HG03469 (cell line): ENCODE measurements around the gene SCGB1C2.

Experiments
- ATAC-seq: cut with Tn5 transposase; IDR thresholded peaks from one replicate; pipeline ENCODE4 v1.9.1; 2021; ENCODE audit warnings: mild to moderate bottlenecking, moderate library complexity, moderate number of reproducible peaks; ENCODE audit not compliant: unreplicated experiment

Gene SCGB1C2

DNA sequence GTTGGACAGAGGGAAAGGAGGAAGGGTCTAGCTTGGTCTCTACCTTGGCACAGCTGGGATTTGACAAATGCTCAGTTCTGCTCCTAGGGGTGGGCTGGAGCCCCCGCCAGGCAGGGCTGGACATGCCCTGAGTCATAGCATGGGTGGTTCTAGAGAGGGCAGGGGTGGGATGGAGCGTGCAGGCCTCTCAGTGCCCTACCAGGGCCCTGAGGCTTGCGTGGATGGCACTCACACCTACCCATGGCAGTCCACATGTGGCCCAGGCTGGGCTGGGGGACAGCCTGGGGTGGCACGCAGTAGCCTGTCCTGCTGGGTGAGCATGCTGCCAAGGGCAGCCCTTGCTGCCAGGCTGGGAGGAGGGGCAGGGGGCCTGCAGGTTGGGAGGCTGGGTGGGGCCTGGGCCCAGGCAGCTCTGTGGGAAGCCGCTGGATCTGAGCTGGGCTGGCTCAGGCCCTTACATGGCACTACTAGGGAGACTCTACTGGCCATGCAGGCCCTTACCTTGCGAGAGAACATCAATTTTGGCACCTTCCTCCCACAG lies 32.8 kb downstream of the SCGB1C2 start:
- no peak for ATAC-seq

DNA sequence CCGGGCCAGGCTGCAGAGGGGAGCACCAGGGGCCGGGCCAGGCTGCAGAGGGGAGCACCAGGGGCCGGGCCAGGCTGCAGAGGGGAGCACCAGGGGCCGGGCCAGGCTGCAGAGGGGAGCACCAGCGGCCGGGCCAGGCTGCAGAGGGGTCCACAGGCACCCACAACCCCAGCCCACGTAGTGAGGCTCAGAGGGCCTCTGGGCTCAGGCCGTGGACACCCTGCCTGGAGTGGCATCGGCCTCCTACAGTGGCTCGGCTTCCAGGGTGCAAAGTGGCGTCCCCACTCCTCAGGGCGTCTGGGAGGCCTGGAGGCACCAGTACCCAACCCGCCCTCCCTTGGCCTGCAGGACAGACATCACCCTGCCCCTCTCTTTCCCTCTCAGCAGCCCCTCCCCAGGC lies 34.5 kb downstream of the SCGB1C2 start:
- no peak for ATAC-seq

DNA sequence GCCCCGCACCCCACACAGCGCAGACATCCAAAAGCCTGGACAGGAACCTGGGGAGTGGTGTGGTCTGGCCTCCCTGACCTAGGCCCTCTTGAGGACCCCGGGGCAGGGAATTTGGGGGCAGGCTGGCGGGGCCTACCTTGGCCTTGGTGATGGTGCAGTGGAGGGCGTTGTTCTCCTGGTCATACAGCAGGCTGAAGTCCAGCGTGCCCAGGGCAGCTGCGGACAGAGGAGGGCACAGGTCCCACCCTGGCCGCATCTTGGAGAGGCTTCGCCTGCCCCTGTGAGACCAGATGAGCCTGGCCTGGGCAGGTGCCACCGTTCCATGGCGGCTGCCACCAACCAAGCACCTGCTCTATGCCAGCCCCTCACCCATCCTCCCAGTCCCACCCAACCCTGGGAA lies 35.0 kb downstream of the SCGB1C2 start:
- no peak for ATAC-seq

DNA sequence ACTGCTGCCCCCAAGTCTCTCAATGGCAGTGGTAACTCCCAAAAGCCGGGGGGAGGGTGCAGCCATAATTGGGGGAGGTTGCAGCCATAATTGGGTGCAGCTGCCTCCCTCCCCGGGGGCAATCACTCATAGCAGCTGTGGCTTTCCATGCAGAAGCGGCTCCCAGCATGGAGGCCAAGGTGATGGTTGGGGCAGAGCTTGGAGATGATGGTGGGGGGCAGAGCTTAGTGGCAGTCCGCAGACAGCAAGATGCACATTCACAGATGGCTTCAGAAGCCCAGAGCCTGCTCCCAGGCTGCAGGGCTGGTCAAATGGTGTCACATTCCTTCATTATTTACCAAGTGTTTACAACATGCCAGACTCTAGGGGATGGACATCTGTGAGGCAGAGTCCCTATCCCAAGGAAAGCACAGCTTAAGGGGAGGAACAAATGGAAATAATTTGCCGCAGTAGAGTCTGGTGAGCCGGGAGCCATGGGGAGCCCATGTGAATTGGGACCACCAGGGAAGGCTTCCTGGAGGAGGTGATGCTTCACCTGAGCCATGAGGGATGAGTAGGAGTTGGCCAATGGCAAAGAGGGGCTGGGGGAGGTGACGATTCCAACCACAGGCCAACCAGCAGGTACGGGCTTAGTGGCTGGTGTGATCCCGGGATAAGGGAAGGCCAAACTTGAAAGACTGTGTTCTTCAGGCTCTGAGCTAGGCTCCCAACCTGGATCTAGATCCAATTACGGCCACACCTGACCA lies 36.0 kb downstream of the SCGB1C2 start:
- ATAC-seq: no peak

DNA sequence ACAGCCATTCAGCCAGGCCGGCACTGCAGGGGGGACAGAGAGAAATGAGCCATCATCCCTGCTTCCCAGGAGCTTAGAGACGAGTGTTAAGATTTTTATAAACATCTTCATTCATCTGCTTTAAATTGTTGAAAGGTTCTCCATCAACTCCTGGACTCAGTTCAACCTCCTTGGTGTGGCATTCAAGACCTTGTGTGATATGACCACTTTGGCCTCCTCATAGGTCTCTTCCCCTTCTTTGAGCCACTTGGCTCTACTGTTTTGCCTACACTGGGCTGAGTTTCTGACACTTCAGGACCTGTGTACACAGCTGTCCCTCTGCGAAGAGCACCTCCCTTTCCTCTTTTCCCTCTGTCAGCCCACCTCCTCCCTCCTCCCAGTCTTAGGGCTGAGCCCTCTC lies 39.8 kb downstream of the SCGB1C2 start:
- no peak for ATAC-seq

DNA sequence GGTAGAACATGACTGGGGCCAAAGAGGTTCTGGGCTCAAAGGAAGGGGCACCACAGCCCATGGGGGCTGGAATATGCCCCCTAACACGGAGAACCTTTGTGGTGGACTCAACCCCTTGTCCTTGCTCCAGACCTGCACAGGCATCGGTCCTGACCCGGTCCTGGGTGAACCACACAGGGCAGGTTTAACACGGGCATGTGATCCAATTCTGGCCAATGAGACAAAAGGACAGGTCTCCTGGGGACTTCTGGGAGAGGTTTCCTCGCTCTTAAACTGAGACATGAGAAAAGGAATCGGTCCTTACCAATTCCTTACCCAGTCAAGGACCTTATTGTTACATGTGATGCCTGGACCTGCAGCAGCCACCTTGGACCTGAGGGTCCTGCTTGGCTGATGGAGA lies 40.4 kb downstream of the SCGB1C2 start:
- no peak for ATAC-seq

DNA sequence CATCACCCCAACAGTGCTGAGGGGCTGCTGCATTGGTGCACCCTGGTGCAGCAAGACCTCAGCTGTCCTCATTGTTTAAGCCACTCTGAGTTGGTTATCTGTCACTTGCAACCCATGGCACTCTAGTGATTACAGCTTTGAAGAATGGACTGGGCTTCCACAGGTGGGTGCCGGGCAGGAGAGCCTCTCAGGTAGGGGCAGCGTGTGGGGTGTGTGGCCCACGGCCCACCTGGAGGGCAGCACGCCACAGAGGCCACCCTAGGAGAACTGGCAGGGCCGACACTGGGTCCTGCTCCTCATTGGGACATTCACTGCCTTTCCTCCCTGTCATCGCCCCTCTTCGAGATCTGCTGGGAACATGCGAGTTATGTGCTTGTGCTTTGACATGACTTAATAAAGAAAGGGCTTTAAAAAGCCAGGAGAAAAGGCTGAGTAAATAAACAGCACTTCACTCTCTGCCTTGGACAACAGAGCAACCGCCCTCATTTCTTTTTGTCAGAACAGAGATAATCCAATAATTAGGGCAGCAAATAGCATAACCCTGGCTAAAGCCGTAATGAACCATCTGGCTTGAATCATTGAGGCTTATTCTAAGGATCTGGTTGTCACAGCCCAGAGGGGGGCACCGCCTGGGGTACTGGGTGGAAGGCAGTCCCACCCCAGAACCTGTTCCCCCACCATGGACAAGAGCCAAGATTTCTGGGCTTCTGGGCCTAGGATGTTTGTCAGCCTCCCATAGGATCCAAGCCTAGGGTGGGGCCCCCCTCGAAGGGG lies 41.1 kb downstream of the SCGB1C2 start:
- no peak for ATAC-seq

DNA sequence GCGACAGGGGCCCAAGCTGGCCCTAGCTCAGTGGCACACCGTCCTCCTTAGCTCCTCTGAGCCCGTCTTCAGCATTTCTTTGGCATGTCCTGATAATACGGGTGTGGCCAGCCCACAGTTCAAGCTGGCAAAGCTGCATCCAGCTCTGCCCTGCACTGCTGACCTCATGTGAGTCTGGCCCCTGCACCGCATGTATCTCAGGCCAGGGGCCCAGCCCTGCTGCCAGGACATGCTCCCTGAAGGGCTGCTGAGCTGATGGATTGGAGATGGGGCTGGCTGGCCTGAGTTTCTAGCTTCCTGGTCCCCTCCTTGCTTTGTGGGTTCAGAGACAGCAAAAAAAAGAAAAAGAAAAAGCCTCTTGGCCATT lies 41.7 kb downstream of the SCGB1C2 start:
- ATAC-seq: no peak

DNA sequence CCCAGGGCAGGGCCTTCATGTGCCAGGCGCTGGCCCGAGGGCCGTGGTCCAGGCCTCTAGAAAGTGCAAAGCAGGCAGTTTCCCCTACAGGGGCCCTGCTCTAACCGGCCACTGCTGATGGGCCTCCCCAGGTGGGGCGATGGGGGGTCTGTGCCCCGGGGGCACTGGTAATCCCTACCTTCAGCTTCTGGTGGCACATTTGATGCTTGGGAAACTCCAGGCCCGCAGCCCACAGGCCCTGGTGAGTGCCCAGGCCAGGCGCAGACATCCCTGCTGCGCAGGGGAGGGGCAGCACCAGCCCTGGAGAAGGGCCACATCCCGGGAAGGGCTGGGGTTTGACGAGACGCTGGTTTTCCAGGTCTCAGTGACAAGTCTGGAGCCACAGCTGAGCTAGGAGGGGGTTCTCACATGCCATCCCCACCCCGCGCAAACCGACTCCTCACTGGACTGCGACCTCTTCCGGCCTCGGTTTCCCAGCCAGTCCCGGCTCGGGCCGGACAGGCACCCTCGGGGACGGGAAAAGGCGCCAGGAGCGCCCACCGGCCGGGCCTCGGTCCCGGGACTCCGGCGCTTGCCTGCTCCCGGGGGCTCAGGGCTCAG lies 42.5 kb downstream of the SCGB1C2 start:
- ATAC-seq: no peak

DNA sequence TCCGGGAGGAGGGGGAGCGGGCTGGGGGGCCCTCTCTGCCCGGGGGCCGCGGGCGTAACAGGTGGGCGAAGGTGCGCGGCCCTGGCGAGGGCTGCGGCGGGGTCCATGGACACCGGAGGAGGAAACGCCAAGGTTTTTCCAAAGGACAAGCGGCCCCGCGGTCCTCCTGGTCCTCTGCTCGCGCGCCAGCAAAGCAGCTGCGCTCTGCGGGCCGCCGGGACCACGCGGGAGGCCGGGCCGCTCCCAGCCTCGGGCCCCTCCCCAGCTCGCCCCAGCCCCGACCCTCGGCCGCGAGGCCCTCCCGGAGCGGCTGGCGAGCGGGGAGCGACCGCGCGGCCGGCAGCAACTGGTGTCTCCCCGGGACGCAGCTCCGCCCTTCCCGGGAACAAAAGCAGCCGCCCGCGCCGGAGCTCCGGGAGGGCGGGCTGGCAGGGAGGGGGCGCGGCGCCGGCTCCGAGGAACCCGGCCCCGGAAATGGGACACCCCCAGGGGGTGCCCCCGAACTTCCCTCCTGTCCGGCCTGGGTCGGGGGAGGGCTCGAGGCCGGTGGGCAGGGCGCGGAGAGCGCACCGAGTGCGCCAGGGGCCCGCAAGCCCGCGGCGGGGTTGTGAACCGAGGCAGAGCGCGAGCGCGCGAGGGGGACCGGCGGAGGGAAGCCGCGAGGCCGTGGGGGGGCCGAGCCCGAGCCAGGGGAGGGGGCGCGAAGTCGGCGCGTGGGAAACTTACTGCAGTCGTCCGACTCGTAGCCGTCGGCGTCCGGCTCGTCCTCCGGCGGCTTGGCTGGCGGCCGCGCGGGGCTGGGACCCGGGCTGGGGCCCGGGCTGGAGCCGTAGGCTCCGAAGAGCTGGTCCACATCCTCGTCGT lies 43.2 kb downstream of the SCGB1C2 start:
- ATAC-seq: no peak

DNA sequence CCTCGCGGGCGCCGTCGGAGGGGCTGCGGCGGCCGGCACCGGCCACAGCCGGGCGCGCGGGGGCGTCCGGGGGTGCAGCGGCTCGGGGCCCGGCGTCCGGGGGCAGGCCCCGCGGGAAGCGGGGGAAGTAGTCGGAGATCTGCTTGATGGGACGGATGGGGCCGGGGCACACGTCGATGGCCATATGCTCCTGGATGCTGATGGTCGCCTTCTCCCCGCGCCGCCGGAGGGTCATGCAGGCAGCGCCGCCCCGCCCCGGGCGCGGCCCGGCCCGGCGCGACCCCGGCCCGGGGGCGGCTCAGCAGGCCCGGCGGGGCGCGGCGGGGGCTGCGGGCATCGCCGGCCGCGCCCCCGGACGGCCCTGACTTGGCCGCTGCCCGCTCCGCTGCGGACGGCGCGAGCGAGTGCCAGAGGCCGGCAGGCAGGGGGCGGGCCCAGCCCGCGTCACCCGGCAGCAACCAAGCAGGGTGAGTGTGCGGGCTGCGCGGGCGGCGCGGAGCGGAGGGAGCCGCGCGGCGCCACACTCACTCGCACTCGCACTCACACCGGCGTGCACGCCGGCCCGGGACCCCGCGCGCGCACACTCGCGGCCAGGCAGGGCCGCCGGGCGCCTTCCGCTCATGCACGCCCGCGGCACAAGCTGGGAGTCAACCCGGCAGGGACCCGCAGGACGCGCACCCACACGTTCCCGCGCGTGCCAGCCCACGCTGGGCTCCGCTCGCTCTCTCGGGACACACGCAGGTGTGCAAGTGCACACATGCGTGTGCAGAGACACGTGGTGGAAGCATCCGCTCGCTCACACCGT lies 44.1 kb downstream of the SCGB1C2 start, which contains the start of gene DOC2B:
Gene DOC2B, minus strand, starts transcription at position 406 of the 805 bp plus-strand sequence. Its CDS starts 171 bp downstream, at position 235.
- no peak for ATAC-seq

DNA sequence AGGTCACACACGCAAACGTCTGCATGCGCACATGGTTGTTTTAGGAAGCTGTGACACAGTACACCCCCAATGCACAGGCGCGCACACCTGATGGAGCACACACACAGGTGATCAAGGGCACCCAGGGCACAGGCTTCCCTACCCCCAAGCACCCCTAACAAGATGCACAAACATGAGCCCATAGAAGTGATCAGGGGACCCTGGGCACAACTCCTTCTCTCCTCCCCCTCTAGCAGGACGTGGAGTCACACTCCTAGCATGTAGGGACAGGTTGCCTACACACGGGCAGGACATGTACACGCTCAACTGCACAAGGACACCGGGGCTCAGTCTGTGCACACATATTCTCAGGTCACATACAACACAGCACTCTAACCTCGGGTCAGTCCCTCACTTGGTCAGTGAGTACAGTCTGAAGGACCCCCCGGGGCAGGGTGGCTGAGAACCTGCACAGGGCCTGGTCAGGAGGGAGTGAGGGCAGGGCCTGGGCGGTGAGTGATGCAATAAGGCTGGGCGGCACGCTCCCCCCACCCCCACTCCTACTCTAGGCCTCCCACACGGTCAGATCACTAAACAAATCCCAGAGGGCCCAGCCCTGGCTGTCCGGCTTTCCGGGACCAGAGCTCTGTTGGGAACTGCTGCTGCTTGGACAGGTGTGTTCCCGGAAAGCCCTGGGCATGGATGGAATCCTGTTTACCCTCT lies 44.8 kb downstream of the SCGB1C2 start:
- ATAC-seq: no peak

DNA sequence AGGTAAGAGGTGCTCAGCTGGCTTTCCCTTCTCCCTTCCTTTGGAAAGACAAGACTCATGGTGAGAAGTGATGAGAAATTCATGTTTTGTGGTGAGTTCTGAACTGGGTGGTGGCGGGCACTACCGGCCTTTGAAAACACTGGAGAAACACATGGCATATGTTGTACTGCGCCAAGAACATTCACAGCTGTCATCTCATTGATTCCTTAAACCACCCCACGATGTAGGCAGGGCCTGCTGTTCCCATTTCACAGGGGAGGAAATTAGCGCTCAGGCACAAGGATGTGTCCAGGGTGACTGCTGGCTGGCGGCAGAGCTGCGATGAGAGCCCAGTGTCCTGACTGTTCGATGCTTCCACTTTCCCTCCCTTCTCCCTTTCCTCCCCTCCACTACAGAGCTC lies 45.7 kb downstream of the SCGB1C2 start:
- ATAC-seq: no peak

DNA sequence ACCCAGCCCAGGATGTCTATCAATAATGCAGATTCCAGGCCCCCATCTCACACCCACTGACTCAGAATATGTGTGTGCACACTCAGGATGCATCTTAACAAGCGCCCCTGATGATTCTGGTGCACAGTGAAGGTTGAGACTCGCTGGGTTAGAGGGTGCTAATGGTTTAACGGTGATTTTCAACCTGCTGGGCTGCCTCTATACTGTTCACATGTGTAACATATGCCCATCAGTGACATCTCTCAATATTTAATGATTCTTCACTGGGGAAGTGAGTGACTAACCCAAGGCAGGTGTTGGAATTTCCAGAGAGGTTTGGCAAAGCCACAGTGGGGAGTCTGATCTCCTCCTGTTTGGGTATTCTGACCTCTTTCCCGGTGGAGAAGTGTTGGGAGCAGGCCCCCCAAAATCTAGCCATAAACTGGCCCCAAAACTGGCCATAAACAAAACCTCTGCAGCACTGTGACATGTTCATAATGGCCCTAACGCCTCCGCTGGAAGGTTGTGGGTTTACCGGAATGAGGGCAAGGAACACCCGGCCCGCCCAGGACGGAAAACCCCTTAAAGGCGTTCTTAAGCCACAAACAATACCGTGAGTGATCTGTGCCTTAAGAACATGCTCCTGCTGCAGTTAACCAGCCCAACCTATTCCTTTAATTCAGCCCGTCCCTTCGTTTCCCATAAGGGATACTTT lies 48.2 kb downstream of the SCGB1C2 start:
- no peak for ATAC-seq

DNA sequence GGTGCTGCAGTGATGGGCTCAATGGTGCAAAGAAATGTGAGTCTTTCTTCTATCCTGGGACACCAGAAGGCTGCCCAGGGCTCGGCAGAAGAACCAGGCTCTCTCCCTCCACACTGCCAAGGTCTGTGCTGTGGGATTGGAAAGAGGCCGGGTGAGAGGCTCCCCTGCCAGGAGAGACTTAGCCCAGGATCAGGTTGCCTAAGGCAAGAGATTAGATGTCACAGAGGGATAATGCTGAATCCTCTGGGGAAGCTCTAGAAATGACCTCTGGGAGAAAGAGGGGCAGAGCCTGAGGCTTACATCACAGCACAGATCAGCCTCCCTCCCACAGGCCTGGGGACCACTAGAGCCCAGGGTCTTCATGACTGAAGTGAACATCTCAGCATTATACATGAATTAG lies 49.8 kb downstream of the SCGB1C2 start:
- no peak for ATAC-seq
